IPS DF 6.9 (cell line): ENCODE data around the gene DRC1.

Experiments used
- DNase-seq: peaks from one replicate; pipeline ENCODE4 v3.0.0-alpha.2; 2013; ENCODE audit warnings: low read depth, low spot score
- H3K27ac ChIP-seq: one replicate; pipeline ENCODE4 v1.5.1; 2013; ENCODE audit warnings: low read length, control low read depth
- H3K27me3 ChIP-seq: 2 replicates; pipeline ENCODE4 v1.6.1; 2013; ENCODE audit warnings: mild to moderate bottlenecking, low read length; ENCODE audit not compliant: control insufficient read depth, insufficient read depth
- H3K36me3 ChIP-seq: 2 replicates; pipeline ENCODE4 v1.6.1; 2013; ENCODE audit warnings: low read length; ENCODE audit not compliant: control insufficient read depth, insufficient read depth
- H3K4me1 ChIP-seq: 2 replicates; pipeline ENCODE4 v1.6.1; 2013; ENCODE audit warnings: low read length; ENCODE audit not compliant: control insufficient read depth, insufficient read depth
- H3K4me3 ChIP-seq: 2 replicates; pipeline ENCODE4 v1.5.1; 2013; ENCODE audit warnings: mild to moderate bottlenecking, low read length
- H3K9me3 ChIP-seq: 2 replicates; pipeline ENCODE4 v1.6.1; 2013; ENCODE audit warnings: low read length, inconsistent platforms; ENCODE audit not compliant: control insufficient read depth, insufficient read depth
- WGBS: extraction: QIAGEN DNeasy Blood & Tissue Kit; methylation state at CpG from one replicate; pipeline ENCODE4 v1.1.7; 2013; ENCODE audit warnings: mixed read lengths, missing lambda C conversion rate; ENCODE audit not compliant: insufficient read length, insufficient coverage; 5-methylcytosine and 5-hydroxymethylcytosine counted together

Gene DRC1

DNA sequence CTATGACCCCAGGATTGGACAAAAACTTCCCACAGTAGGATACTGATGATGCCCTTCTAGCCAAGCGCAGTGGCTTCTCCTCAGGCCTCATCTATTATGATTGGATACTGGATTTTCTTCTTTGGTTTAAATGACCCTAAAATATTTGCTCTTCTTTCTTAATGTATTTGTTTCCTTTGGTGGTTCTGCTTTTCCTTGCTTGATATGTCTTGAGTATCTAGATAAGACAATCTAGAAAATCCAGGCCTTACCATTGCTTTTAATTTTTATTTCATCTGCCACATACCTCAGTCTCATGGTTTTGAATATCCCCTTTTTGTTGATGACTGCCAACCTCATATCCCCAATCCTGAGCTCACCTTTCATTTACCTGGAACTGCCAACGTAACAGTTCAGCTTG, 40.6 kb downstream of the DRC1 start:
- H3K27me3 ChIP-seq: no peaks in the 10 kb centered on the region
- H3K4me3 ChIP-seq: no peak overlapping the region
- no CpG with 5 or more reads among the region's 2 CpGs for WGBS
- no peaks in the 10 kb centered on the region for H3K9me3 ChIP-seq
- H3K27ac ChIP-seq: no peak overlapping the region
- DNase-seq: no peak
- H3K4me1 ChIP-seq: no peaks in the 10 kb centered on the region
- no peaks in the 10 kb centered on the region for H3K36me3 ChIP-seq

DNA sequence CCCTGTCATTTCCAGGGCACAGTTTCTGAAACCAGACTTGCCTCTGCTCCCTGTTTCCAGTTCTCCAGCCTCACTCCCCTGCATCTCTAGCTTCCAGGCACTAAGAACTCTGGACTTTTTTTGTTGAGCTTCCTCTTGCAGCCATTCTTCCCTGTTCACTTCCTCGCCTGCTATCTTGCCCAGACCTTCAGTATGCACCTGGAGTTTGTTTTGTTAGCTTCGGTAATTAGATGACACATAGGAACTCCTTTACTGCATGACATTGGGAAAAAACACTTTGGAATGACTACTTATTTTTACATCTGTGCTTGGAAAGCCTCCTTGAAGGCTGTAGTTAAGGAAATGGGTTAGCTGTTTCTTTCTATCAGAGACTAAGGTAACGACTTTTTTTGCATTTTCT, 41.0 kb downstream of the DRC1 start:
- Histone ChIP-seq H3K4me3 (no peak overlapping the region), H3K9me3 (no peaks in the 10 kb centered on the region), H3K27ac (no peak overlapping the region), H3K4me1 (no peaks in the 10 kb centered on the region), H3K36me3 (no peaks in the 10 kb centered on the region), H3K27me3 (no peaks in the 10 kb centered on the region)
- no CpG with 5 or more reads among the region's 3 CpGs for WGBS
- DNase-seq: no peak

DNA sequence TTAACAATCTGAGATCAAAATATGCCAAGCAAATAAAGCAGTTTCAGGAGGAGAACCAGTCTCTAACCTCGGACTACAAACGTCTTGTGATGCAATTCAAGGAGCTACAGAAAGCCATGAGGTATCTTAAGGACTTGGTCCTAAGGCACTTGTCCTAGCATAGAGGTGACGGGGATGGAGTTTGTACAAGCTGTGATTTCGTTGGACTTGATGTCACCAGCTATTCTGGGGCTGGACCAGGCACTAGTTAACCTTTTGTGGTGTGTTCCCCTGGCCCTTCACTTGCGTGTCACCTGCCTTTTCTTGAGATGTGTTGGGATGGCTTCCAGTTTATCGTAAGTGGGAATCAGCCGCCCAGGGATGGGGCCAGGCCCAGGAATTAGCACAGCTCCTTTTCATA, 42.5 kb downstream of the DRC1 start:
- Histone ChIP-seq H3K27ac (no peak overlapping the region), H3K27me3 (no peaks in the 10 kb centered on the region), H3K4me3 (no peak overlapping the region), H3K4me1 (no peaks in the 10 kb centered on the region), H3K9me3 (no peaks in the 10 kb centered on the region), H3K36me3 (no peaks in the 10 kb centered on the region)
- WGBS: no CpG with 5 or more reads among the region's 7 CpGs
- no peak for DNase-seq

DNA sequence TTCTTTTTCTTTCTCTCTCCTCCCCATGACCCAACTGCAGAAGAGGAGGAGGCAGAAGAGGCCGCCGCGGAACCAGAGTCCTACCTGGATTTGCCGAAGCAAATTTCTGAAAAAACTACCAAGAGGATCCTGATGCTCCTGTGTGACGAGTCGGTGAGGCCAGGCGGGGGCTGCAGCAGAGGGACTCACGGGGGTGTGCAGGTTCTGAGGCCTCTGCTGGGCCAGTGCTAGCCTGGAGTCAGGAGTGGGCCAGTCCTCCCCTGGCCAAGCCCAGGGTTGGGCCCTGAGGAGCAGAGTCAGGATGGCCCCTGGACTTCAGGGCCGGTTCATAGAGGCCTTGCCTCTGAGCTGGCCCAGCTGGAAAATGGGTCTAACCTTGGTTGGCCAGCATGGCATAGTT, 46.9 kb downstream of the DRC1 start:
- H3K27ac ChIP-seq: no peak overlapping the region
- H3K4me1 ChIP-seq: no peaks in the 10 kb centered on the region
- WGBS: no CpG with 5 or more reads among the region's 9 CpGs
- H3K27me3 ChIP-seq: no peaks in the 10 kb centered on the region
- DNase-seq: no peak
- H3K36me3 ChIP-seq: no peaks in the 10 kb centered on the region
- no peak overlapping the region for H3K4me3 ChIP-seq
- H3K9me3 ChIP-seq: no peaks in the 10 kb centered on the region

DNA sequence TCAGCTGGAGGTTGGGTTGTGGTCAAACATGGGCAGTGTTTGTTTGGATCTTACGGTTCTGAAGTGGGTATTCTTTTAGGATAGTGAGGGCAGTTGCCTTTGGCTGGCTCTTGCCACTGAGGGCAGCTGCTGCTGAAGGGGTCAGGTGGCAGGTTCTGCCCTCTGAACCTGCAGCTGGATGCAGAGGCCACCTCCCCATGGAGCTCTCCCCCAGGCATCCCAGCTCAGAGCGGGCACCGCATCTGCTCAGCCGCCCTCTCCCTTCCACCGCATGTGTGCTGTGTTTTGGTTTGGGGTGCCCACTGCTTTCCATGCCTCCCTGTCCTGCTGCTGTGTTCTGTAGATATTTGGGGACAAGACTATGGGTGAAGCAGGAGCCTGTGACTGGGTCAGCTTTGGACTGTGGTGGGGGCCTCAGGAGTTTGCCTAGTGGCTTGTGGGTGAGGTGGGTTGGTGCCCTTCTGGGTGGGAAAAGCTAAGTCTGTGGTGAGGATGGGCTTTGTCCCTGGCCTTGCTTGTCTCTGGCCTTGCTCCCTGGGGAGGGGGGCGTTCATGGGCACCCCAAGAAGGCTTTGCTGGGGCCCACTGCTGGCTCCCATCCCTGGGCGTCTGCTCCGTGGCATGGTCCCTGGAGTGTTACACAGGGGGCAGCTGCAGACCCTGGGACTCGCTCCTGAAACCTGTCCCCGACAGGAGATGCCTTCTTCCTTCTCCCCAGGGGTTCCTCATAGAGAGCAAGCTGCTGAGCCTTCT, 47.7 kb downstream of the DRC1 start:
- no CpG with 5 or more reads among the region's 10 CpGs for WGBS

DNA sequence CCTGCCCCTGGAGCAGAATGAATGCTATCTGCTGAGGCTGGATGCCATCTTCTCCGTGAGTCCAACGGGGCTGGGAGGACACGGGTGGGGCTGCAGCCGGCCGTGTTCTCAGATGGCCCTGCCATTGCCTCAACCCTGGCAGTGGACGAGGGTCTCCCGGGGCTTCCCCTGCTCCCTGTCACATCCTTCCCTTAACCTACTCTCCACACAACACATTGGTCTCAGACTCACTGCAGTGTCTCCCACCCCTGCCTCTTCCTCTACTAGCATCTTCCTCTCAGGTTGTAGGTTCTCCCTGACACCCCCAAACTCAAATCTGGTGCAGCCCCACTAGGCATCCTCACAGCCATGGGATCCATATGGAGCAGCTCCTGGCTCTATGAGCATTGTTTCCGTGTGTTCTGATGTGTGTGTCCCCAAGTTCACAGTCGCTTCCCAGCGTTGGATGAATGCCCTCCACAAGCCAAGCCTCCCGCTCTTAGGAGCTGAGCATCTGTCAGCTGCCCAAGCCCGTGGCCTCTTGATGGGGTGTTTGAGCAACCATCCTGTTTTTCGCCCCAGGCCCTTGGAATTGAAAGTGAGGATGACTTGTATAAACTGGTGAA, 48.4 kb downstream of the DRC1 start:
- Histone ChIP-seq H3K27me3 (no peaks in the 10 kb centered on the region), H3K4me3 (no peak overlapping the region), H3K27ac (no peak overlapping the region), H3K4me1 (no peaks in the 10 kb centered on the region), H3K9me3 (no peaks in the 10 kb centered on the region), H3K36me3 (no peaks in the 10 kb centered on the region)
- WGBS: no CpG with 5 or more reads among the region's 13 CpGs
- DNase-seq: no peak

More for the DNA sequence above, 47.7 kb downstream of the DRC1 start:
- Histone ChIP-seq H3K4me1 (no peaks in the 10 kb centered on the region), H3K9me3 (no peaks in the 10 kb centered on the region), H3K36me3 (no peaks in the 10 kb centered on the region), H3K4me3 (no peak overlapping the region), H3K27me3 (no peaks in the 10 kb centered on the region), H3K27ac (no peak overlapping the region)
- DNase-seq: no peak

DNA sequence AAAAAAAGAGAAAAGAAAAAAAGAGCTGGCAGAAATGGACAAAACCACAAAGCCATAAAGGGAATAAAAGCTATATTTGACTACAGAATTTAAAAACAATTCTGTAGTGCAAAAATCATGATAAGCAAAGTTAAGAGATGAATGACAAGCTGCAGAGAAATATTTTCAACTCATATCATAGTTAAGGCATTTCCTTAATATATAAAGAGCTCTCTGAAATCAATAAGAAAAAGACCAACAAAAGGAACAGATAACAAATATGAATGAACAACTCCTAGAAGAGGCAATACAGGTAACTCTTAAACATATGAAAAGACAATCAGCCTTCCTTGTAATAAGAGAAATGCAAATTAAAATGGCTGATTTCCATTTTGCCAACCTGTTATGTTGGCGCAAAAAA, 50.0 kb downstream of the DRC1 start:
- no peak for DNase-seq
- no peaks in the 10 kb centered on the region for H3K9me3 ChIP-seq
- H3K36me3 ChIP-seq: no peaks in the 10 kb centered on the region
- no CpG with 5 or more reads among the region's 1 CpG for WGBS
- H3K4me3 ChIP-seq: no peak overlapping the region
- H3K4me1 ChIP-seq: no peaks in the 10 kb centered on the region
- no peaks in the 10 kb centered on the region for H3K27me3 ChIP-seq
- no peak overlapping the region for H3K27ac ChIP-seq

DNA sequence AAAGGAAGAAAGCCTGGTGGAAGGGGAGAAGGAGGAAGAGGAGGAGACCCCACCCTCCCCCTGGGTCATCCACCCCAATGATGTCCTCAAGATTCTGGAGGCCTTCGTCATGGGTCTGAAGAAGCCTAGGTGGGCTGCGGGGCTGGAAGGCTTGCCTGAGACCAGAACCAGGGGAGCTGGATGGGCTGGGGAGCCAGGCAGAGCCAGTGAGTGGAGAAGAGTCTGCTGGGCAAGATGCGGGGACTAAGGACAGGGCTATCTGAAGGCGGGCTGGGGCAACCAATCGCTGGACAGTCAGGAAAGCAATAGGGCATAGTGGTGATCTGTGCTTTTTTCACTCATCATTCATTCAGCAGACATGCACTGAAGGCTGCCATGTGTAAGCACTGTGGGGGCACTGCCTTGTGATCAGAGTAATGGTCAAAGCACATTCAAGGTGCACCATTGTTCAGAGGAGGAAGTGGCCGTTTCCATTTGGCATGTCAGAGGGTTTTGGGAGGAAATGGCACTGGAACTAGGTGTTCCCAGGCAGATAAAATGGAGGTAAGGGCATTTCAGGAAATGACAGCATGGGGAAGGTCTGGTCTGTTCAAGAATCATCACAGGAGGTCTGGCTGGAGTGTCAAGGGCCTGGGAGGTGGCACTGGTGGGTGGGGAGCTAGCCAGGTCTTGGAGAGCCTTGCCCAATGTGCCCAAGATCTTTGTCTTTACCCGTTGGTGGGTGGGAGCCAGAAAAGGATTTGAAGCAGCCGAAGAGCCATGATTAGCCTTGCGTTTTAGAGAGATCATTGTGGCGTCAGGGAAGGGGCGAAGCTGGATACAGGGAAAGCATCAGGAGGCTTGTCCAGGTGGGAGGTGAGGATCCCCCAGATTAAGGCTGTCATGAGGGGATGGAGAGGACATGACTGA, 52.0 kb downstream of the DRC1 start:
- Histone ChIP-seq H3K36me3 (no peaks in the 10 kb centered on the region), H3K9me3 (no peaks in the 10 kb centered on the region), H3K4me3 (no peak overlapping the region), H3K4me1 (no peaks in the 10 kb centered on the region), H3K27ac (no peak overlapping the region), H3K27me3 (no peaks in the 10 kb centered on the region)
- DNase-seq: no peak
- WGBS: no CpG with 5 or more reads among the region's 11 CpGs

DNA sequence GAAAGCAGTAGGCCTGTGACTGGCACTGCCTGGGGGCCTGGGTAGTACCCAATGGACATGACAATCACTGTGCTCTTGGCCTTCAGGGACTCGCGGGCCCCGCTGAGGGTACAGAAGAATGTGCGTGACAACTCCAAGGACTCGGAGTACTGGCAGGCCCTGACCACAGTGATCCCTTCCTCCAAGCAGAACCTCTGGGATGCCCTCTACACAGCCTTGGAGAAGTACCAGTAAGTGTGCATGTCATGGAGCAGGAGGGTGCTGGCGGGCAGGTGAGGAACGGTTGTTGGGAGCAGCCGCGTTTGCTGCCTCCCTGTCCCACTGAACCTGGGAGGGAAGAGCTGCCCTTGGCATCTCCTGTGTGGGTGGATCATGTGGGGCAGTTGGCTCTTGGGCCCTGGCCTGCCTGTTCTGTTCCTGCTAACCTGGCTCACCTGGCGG, 52.9 kb downstream of the DRC1 start:
- H3K36me3 ChIP-seq: no peaks in the 10 kb centered on the region
- H3K9me3 ChIP-seq: no peaks in the 10 kb centered on the region
- no peak for DNase-seq
- no peaks in the 10 kb centered on the region for H3K4me1 ChIP-seq
- H3K4me3 ChIP-seq: no peak overlapping the region
- H3K27ac ChIP-seq: no peak overlapping the region
- H3K27me3 ChIP-seq: no peaks in the 10 kb centered on the region
- no CpG with 5 or more reads among the region's 10 CpGs for WGBS

DNA sequence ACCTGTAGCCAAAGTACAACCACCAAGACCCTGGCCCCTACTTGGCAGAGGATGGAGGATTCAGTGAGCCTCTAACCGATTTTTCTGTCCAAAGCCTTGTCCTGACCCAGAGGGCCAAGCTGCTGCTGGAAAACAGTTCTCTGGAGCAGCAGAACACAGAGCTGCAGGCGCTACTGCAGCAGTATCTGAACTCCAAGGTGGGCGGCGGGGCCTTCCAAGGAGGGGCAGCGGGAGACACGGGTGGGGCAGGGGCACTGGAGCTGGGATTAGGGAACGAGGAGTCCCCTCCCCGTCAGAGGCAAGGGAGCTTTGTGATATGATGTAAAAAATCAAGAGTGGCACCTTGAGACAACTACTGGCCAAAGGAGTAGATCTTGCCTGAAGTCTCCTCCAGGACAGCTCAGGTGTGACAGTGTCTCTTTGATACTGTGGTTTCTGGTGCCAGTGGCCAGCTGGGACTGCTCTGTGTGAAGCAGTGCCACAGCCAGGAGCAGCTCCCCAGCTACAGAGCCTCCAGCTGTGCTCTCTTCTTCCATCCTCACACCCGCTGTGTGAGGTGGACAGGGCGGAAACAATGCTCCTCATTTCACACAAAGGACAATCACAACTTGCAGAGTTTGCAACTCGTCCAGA, 53.4 kb downstream of the DRC1 start:
- H3K4me1 ChIP-seq: no peaks in the 10 kb centered on the region
- no peak overlapping the region for H3K27ac ChIP-seq
- H3K27me3 ChIP-seq: no peaks in the 10 kb centered on the region
- no peak overlapping the region for H3K4me3 ChIP-seq
- DNase-seq: no peak
- no peaks in the 10 kb centered on the region for H3K36me3 ChIP-seq
- H3K9me3 ChIP-seq: no peaks in the 10 kb centered on the region
- WGBS: no CpG with 5 or more reads among the region's 11 CpGs
